Testis (tissue), 2 donors: ENCODE measurements around the gene LRFN4.

Source experiments
- CTCF ChIP-seq, 3 experiments: fragments of 450-650 bp in 2 of 3; fragments of 200-600 bp in 1 of 3; sonication (generic) in 1 of 3; IDR thresholded peaks; one replicate each; pipeline ENCODE4 v1.5.1; 2016 to 2019; ENCODE audit warnings: antibody characterized with exemption in 3 of 3, mild to moderate bottlenecking in 2 of 3, moderate library complexity in 1 of 3
- POLR2A ChIP-seq: fragments of 450-650 bp; IDR thresholded peaks from one replicate; pipeline ENCODE4 v1.6.1; 2017; ENCODE audit warnings: antibody characterized with exemption, mild to moderate bottlenecking, moderate library complexity

DNA sequence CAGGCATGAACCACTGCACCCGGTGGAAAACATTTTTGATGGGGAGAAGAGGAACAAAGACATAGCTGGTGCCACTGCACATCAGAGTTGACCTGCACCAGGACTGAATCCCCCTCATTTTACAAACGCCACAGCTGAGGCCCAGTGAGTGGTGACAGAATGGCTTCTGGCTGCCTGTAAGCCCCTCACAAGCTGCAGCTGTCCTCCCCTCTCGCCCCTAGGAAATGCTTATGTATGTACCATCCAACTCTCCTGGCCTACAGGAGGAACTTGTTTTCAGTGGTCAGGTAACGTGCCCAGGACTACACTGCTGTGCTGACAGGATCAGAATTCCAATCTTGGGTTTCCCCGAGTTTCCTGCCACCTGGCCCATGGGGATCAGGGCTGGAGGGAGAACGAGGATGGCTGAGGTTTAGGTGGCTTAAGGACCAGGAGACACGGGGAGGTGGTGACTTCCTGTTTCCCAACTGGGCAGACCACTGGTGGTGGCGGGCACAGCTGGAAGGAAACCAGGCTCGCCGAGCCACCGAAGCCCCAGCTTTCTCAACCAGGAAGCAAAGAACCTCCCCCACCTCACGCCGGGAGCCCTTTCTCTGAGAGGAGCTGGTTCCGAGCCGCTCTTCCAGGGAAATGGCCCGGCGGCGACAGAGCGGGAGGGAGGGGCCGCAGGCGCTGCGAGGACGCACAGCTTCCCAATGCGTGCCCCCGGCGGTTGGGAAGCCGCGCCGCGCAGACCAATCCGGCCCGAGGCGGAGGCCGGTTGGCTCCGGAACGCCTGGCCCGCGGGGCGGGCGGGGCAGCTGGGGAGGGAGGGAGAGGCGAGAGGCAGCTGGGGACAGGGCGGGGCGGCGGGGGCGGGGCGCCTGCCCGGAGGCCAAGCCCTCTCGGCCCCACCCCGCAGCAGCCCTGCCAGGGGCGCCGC is 1.0 kb upstream of the LRFN4 start:
- TF ChIP-seq CTCF (IDR thresholded peaks at IDR 0.05) (no peak), POLR2A (peak; percentile 16)
